Subcutaneous adipose tissue (tissue), 4 donors: ENCODE measurements around the gene EMCN. TPM values are rescaled to one million over a fixed set of nuclear protein-coding genes. Genes with fewer than 3 reads are reported as not detected.

Source experiments
- total RNA-seq, 4 donors: library from RNA; depleted of rRNA; stranded (reverse); fragments of >200 nt; gene quantifications; one replicate each; pipeline ENCODE4 v1.1.0, GENCODE V29; 2016
- TF ChIP-seq, protein P1 (sequence below): fragments of 450-650 bp; IDR thresholded peaks from one replicate; pipeline ENCODE4 v1.5.1; 2016; ENCODE audit warnings: low read depth, mild to moderate bottlenecking, control low read depth, antibody characterized with exemption, moderate library complexity

EMCN gene
- total RNA-seq, 4 donors from 2014 or later = 10.2 to 45.8 (median 35.9) TPM

DNA sequence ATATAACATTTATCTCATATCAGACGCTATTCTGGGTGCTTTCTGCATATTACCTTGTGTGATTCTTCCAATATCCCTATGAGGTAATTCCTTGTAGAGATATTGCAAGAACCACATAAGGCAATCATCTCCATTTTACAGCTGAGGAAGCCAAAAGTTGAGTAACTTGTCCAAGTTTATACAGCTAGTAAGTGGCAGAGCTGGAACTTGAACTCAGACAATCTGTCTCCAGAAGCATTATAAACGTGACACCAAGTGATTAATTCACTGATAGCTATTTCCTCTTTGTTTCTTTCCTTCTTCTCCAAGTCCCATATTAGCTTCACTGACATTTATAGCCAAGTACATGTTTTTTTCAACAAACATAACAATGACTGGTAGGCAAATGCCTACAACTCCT lies 7.3 kb downstream of the EMCN start:
- TF ChIP-seq, protein P1, sequence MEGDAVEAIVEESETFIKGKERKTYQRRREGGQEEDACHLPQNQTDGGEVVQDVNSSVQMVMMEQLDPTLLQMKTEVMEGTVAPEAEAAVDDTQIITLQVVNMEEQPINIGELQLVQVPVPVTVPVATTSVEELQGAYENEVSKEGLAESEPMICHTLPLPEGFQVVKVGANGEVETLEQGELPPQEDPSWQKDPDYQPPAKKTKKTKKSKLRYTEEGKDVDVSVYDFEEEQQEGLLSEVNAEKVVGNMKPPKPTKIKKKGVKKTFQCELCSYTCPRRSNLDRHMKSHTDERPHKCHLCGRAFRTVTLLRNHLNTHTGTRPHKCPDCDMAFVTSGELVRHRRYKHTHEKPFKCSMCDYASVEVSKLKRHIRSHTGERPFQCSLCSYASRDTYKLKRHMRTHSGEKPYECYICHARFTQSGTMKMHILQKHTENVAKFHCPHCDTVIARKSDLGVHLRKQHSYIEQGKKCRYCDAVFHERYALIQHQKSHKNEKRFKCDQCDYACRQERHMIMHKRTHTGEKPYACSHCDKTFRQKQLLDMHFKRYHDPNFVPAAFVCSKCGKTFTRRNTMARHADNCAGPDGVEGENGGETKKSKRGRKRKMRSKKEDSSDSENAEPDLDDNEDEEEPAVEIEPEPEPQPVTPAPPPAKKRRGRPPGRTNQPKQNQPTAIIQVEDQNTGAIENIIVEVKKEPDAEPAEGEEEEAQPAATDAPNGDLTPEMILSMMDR = no peak

DNA sequence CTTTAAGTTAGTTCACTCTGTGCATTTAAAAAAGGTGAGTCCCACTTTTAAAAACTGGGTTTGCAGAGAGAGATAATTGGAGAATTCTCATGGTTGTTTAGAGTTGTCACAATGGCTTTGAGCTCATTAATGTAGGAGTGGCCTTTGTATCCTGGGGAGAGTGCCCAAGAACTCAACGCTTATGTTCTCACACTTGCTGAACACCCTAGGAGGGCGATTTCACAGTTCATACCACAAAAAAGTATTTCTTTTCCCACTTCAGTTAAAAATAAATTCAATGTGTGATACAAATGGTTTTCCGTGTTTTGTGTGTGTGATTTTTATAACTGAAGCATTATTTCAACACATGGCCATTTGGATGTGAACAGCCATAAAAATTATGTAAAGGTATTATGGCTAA lies 8.4 kb downstream of the EMCN start:
- TF ChIP-seq, protein P1 = no peak

- TF ChIP-seq, protein P1 = no peak
Observed at GRCh38 chr4:100508691-100509090, 9.1 kb downstream of the EMCN start.

- TF ChIP-seq, protein P1 = no peak
Observed at GRCh38 chr4:100504086-100504874, 13.5 kb downstream of the EMCN start.

DNA sequence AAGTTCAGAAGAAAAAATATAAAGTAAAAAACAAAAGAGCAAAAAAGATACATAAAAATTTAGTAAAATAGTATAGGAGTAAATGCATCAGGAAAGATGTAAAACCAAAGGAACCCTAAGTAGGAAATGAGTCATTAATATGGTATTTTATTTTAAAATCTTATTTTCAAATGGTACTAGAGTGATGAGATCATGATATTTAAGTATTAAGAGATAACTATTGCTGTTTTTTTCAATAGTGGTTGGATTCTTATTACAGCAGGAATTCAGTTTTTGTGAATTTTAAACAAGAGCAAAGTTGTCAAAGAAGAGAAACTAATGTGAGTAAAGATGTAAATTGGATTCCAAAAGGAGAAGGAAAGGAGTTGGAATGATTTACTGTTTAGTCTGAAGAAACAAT lies 20.0 kb downstream of the EMCN start:
- TF ChIP-seq, protein P1 = no peak

GRCh38 chr4:100495074-100495473 lies 22.7 kb downstream of the EMCN start:
- TF ChIP-seq, protein P1 = no peak

DNA sequence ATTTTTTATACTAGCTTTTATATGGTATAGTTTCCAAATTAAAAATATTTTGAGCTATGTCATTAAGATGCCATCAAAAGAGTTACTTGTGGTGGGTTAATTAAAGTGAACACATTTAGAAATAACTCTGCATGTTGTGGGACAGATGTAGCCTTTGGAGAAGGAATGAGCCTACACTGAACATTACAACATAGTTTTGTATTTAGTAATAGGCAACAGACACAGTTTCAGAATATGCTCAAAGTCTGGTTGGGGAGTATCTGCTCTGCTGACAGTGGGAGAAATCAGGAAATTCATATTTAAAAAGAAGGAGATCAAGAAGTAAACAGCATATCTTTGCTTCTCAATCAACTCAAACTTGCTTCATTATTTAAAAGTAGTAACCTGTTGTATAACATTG lies 23.7 kb downstream of the EMCN start:
- TF ChIP-seq, protein P1 = no peak
